ENCODE data around the gene RAB25.

The RAB25 gene

DNA sequence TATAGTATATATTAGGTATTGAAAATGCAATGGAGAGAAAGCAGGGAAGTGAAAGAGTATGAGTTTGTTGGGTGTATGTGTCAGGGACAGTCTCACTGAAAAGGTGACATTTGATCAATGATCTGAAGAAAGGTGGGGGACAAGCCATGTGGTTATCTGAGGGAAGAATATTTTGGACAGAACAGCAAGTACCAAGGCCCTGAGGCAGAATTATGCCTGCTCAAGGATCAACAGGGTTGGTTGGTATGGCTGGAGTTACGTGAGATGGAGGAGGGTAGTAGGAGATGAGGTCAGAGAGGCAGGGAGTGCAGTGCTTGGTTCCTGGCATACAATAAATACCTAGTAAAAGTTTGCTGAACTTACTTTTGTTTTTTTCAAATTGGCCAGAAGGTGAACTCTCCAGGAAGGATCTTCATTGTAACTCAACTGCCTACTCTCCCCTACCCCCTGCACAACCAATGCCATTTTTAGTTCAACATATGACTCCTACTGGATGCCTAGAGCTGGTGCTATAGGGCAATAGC lies 4.6 kb upstream of the RAB25 start:
- Histone ChIP-seq H3K36me3 (peaks cover 35% of the 10 kb centered on the region), H3K9me3 (ENCODE audit: severe bottlenecking) (no peaks in the 10 kb centered on the region), H3K27ac (no peak overlapping the region), H3K4me3 (ENCODE audit: low read depth, low read length) (no peak overlapping the region), H3K27me3 (ENCODE audit: insufficient read depth, low read depth, severe bottlenecking) (no peaks in the 10 kb centered on the region)
- no peak for DNase-seq
- TF ChIP-seq CTCF (IDR thresholded peaks at IDR 0.05; ENCODE audit: low read depth, low read length) = no peak

DNA sequence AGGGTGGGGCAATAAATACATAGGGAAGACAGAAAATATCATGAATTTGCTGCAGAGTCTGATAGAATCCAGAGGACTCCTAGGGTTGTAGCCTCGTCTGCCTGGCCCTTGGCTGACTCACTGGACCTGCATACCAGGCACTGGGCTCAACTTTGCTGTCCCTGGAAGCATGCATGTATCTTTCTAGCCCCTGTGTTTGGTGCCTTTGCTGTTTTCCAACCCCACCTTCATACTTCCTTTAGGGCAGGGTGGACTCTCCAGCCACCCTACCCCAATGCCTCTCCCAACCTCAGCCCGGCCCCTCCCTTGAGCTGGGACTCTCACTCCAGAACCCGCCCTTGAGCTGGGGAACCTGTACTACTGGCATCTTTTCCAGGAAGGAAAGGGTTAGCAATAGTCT lies 1.2 kb downstream of the RAB25 start:
- H3K36me3 ChIP-seq = peaks cover 14% of the 10 kb centered on the region
- H3K27ac ChIP-seq = no peak overlapping the region
- no peak for TF ChIP-seq CTCF (IDR thresholded peaks at IDR 0.05; ENCODE audit: low read depth, low read length)
- H3K4me3 ChIP-seq (ENCODE audit: low read depth, low read length) = no peak overlapping the region
- H3K27me3 ChIP-seq (ENCODE audit: insufficient read depth, low read depth, severe bottlenecking) = no peaks in the 10 kb centered on the region
- H3K9me3 ChIP-seq (ENCODE audit: severe bottlenecking) = no peaks in the 10 kb centered on the region
- DNase-seq = no peak

DNA sequence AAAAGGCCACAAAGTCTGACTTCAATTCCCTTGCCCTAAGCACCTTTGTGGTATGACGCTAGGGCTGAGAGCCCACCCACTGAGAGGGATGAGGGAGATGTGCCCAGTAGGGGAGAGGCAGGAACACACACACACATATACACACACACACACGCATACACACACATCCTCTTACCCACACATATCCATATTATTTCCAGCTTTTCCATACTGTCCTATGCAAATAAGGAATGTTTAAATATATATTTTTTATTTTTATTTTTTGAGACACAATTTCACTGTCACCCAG lies 3.0 kb downstream of the RAB25 start:
- Histone ChIP-seq H3K27me3 (ENCODE audit: insufficient read depth, low read depth, severe bottlenecking) (no peaks in the 10 kb centered on the region), H3K9me3 (ENCODE audit: severe bottlenecking) (no peaks in the 10 kb centered on the region), H3K36me3 (no peaks in the 10 kb centered on the region), H3K27ac (no peak overlapping the region), H3K4me3 (ENCODE audit: low read depth, low read length) (no peak overlapping the region)
- DNase-seq = no peak
- TF ChIP-seq CTCF (IDR thresholded peaks at IDR 0.05; ENCODE audit: low read depth, low read length) = no peak

DNA sequence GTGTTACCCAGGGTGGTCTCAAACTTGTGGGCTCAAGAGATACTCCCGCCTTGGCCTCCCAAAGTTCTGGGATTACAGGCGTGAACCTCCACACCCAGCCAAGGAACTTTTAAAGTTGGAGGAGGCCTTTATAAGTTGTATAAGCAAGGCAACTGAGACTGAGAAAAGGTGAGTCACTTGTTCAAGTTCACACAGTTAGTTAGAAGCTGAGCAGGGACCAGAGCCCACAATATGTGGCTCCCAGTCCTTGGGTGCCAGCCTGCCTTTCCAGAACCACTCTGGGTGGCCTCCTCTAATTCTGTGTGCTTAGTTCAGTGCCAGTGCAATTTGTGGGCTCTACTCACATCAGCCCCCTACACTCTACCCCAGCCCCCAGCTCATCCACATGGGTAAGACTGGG lies 3.7 kb downstream of the RAB25 start:
- Histone ChIP-seq H3K27me3 (ENCODE audit: insufficient read depth, low read depth, severe bottlenecking) (no peaks in the 10 kb centered on the region), H3K36me3 (no peaks in the 10 kb centered on the region), H3K4me3 (ENCODE audit: low read depth, low read length) (no peak overlapping the region), H3K27ac (no peak overlapping the region), H3K9me3 (ENCODE audit: severe bottlenecking) (no peaks in the 10 kb centered on the region)
- TF ChIP-seq CTCF (IDR thresholded peaks at IDR 0.05; ENCODE audit: low read depth, low read length) = no peak
- DNase-seq = no peak

- H3K36me3 ChIP-seq = no peaks in the 10 kb centered on the region
- no peak for TF ChIP-seq CTCF (IDR thresholded peaks at IDR 0.05; ENCODE audit: low read depth, low read length)
- H3K27ac ChIP-seq = no peak overlapping the region
- no peaks in the 10 kb centered on the region for H3K27me3 ChIP-seq (ENCODE audit: insufficient read depth, low read depth, severe bottlenecking)
- H3K9me3 ChIP-seq (ENCODE audit: severe bottlenecking) = no peaks in the 10 kb centered on the region
- no peak overlapping the region for H3K4me3 ChIP-seq (ENCODE audit: low read depth, low read length)
- DNase-seq = no peak
Observed at GRCh38 chr1:156065212-156065611, 4.3 kb downstream of the RAB25 start.

DNA sequence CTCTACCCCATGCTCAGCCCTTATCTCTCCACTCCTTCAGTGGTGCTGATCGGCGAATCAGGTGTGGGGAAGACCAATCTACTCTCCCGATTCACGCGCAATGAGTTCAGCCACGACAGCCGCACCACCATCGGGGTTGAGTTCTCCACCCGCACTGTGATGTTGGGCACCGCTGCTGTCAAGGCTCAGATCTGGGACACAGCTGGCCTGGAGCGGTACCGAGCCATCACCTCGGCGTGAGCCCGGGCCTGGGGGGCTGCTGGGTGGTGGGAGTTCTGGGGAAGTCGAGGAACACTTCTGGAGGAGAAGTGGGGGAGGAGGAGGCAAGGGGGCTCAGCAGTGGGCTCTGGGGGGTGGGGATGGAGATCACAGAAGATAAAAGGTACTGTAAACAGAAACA lies 4.9 kb downstream of the RAB25 start:
- no peak for TF ChIP-seq CTCF (IDR thresholded peaks at IDR 0.05; ENCODE audit: low read depth, low read length)
- Histone ChIP-seq H3K4me3 (ENCODE audit: low read depth, low read length) (no peak overlapping the region), H3K27ac (no peak overlapping the region), H3K36me3 (no peaks in the 10 kb centered on the region), H3K9me3 (ENCODE audit: severe bottlenecking) (no peaks in the 10 kb centered on the region), H3K27me3 (ENCODE audit: insufficient read depth, low read depth, severe bottlenecking) (no peaks in the 10 kb centered on the region)
- no peak for DNase-seq
